ENCODE data around the gene ITK.
"Not testable (repeated sequence)": the region's sequence is repeated elsewhere in the genome, so short reads cannot be mapped to it uniquely, and the experiment has no call there.

ITK gene

DNA sequence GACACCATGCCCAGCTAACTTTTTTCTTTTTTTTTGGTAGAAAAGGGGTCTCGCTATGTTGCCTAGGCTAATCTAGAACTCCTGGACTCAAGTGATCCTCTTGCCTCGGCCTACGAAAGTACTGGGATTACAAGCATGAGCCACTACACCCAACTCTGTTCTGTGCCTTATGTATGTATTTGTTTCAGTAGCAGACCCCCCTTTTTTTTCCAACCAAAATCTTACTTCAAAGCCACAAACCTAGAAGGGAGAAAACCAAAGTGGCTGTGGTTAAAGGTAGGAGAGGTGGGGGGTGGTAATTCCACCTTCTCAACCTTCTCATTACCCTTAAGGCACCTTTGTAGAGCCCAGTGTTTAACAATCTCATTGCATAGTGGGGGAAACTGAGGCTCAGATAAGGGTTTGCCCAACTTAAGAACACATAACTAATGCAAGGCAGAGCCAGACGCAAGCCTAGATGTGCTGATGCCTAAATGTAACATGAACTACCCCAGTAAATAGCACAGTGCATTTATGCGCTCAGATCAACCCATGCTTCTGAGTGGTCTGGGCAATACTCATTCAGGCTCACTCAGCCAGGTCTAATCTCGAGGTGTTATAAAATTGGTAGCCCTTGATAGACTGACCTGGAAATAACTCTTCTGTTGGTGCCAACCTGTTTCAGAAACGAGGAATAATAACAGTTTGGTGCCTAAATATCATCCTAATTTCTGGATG is 33.0 kb downstream of the ITK start:
- DNase-seq, result no peak

DNA sequence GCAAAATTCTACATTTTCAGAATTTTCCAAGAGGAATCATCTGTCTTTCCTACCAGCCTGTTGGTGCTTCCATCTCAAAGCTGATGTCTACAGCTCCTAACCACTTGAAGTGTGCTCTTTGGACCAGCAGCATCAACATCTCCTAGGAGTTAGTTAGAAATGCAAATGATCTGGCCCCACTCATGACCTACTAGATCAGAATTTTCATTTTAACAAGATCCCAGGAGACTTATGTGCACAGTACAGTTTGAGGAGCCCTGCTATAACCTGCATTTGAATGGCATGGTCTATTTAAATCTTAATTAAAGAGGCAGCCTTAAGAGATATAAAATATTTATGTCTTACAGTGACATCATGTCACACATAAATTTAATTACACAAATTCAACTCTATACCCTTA is 33.8 kb downstream of the ITK start:
- DNase-seq, result no peak

DNA sequence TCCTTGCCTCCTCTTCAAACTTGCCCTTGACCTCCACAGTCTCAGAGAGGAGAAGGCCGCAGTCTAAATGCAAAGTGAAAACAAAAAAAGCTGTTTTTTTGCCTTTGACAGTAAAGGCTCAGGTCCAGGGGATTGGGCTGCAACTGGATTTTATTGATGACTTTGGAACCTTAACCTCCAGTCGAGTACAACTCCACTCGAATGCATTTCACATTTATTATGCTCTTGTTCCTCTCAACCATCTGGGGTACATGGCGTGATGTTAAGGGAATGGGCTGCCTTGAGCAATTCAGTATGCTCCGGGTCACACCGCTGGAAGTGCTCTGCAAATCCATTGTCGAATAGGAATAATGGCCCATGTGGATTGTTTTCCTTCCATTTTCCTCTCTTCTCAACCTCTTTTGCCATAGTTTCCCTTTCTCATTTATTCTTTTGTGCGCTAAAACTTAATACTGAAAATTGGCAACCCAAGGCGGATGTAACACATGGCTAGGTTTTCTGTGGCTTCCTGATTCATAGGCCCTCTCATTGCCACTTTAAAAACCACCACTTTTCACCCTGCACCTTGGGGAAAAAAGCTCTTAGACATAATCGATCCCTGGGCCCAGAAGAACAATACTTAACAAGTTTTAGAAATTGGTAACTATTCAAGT is 34.3 kb downstream of the ITK start:
- DNase-seq, result no peak

DNA sequence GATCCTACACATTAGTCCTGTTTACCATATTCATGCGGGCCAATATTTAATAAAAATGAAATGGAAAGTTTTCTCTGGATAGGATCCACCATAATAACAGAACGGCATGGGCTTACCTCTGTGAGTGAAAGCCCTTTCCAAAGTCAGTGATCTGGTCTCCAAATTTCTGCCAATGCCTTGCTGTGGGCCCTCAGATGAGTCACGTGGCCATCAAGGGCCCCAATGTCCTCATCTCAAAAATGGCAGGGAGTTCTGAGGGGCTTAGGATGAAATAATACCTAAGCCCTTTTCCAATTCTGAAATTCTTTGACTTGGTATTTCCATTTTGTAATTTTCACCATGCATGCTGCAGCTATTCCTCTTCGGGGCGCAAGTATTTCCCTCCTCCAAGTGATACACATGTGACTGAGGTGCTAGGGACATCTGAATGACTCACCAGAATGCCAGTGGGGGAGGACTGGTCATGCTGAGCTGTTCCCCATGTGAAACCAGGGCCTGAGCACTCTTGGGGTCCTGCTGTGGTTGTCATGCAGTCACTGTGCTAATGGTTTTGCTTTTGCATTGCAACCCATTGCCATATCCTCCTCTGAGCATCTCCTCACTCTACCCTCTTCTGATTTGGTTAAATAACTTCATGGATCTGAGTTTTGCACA is 35.0 kb downstream of the ITK start:
- no peak for DNase-seq

DNA sequence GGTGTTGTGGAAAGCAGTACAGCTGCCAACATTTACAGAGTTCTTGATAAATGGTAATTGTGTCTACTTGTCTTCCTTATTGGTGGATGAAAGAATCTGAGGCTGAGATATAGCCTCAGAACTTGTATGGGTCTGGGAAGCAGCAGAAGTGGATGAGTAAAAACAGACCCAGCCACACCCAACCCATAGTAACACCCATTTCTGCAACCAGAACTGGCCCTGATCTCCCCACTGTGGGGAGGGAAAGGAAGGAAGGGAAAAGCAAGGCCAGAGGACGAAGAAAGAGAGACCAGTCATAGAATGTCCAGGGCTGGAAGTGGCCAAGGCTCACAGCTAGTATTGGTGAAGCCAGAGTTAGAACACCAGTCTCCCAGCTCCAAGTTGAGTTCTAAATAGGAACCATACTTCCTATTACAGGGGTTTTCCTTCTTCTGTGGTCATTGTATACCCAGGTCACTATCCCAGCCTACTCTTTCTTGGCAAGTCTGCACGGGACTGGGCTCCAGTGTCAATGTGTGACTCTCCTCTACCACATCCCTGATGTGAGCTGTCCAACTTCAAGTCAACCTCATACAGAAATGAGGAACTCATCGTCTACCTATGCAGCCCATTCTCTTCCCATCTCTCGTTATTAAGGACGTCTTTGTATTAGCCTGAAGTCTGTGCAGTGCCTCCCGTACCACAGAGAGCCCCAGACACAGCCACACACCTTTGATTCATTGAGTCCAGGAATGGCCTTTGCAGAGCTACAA is 35.9 kb downstream of the ITK start:
- no peak for DNase-seq

DNA sequence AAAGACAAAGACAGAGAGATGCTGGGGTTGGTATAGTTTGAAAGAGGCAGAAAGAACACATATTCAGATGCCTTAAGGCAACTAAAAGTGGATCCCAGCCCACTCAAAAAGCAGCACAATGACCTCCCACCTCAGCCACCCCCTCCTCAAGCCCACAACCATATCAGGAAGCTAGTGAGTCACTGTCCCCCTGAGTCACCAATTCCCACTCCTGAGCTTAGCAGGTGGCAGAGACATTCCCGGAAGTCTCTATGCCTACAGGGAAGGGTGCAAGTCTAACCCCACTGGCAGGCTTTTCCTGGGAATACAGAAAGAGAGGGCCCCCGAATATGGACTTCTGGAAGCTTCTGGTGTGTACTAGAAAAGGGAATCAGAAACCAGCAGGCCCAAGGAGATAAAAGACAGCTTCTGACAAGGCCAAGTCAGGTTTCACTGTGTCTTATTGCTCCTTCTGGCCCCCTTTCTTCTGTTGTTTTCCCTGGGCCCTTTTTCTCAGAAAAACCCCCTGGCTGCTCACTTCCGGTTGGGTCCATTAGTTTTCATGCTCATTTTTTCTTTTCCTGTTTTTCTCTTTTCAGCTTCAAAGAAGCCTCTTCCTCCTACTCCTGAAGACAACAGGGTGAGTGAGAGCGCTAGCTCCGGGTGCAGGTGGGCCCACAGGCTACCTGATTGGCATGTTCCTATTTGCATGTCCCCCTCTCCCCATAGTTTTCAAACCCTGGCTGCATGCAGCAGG is 36.8 kb downstream of the ITK start:
- DNase-seq, result no peak

DNA sequence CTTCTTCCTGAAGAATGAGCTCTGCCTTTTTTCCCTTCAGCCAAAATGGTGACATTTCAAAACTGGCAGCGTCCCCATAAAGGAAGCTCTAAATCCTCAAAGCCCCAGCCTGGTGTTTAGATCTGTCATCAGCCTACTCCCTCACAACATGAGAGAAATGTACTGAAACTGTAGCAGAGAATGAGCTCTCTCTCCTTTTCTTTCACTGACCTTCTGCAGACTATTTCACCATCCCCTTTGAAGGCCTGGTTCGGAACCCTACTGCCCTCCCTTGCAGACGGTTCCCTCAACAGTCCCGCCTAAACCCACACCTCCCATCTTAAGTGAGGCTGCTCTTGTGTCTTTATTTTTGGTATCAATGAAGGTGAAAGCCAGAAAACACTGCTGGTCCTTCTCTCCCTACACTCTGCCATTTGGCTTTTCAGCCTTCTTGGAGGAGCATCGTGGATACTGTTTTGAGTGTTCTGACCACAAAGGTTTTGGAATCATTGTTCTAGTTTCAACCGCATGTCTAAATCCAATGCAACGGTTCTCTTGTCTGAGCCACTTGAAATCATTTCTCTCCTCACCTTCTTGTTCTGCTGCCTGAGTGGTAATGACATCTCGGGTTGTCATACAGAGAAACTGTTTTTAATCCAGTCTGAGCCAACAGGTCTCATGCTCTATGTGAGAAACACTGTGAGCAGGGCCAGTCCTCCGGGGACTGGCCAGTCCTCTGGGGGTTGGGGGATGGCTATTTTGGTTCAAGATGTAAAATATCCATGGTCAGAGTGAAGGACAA is 39.0 kb downstream of the ITK start:
- no peak for DNase-seq

DNA sequence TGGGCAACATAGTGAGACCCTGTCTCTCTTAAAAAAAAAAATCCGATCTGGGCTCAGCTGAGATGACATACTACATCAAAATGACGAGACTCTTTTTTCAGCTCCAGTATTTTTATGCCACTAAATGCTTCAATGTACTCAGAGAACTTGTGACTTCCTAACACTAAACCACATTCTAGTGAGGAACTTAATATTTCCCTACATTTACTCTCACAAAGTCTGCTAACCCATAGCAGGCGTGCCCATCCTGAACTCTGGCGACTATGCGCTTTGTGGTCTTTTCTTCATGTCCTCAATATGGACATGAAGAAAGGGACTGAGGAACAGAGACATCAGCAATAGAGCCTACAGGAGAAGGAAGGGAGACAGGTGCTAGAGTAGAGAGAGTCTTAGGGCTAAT is 41.3 kb downstream of the ITK start:
- DNase-seq, result no peak

DNA sequence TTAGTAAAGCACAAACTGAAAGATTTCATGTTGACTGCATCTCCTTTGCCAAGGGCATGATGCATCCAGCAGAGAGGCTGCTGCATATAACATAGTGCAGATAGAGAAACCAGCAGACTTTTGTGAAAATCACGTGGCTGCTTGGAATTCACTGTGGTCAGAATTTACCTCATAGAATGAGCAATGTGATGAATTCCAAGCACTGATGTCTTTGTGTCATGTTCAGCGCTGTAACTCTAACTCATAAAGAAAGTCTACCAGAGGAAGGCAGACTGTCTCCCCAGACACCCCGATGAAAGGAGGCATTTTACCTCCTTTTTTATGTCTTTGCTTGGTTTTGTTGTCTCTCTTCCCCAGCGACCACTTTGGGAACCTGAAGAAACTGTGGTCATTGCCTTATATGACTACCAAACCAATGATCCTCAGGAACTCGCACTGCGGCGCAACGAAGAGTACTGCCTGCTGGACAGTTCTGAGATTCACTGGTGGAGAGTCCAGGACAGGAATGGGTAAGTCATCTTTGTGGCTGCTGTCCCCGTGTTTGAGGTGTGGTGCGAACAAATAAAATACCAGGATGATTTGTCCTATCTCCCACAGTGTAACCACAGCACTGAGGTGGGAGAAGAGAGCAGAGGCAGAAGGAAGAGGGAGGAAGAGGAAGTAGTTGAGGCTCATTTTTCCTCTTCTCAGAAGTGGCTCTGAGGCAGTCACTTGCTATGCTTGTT is 42.0 kb downstream of the ITK start:
- DNase-seq, result no peak

DNA sequence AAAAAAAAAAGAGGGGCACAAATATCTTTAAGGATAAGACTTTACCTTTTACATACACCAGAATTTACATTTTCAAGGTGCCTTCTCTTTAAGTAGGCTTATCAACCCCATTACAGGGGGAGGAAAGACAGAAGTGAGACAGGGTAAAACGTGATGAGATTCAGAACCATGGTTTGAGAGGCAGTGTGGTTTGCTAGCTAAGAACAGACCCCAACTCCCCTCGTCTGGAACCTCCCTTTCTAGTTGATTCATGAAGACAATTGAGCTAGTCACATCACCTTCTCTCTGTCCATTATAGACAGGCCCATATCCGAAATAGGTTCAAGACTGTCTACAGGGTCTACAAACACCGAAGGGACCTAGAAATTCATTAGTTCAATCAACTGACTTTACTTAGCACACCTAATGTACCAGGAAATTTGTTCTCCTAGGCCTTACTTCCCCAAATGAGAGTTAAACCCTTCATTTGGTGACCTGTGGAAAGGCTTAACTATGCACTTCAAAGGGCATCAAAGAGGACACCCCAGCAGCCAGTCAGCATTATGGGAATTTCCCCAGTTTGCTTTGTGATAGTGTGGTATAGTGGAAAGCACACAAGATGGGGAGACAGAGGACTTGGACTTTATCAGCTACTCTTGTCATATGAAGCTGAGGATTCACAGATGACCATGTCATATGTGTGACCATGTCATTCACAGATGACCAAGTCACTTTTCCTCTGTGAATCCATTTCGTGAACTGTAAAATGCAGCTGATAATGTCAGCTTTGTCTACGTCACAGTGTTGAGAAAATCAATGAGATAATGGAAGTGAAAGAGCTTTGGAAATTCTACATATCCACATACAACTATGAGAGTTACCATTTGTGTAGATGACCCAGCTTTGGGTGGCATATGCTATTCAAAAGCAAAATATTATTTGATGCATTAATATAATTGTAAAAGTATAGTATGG is 45.1 kb downstream of the ITK start:
- no peak for DNase-seq

DNA sequence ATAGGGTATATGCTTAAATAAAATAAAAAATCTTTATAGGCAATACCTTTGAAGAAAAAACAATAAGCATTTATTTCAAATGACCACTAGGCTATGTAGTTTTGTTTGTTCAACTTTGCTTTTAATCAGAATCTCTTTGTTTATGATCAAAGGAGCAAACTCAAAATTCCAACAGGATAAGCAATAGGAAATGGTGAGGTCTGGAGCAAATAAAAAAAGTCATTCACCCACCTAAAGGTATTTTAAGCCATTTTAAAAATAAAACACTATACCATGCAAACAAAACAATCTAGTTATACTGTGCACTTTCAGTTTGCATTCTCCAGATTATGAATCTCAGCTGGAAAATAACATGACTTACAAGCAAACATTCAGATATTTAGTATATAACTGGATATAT is 50.0 kb downstream of the ITK start:
- no peak for DNase-seq

DNA sequence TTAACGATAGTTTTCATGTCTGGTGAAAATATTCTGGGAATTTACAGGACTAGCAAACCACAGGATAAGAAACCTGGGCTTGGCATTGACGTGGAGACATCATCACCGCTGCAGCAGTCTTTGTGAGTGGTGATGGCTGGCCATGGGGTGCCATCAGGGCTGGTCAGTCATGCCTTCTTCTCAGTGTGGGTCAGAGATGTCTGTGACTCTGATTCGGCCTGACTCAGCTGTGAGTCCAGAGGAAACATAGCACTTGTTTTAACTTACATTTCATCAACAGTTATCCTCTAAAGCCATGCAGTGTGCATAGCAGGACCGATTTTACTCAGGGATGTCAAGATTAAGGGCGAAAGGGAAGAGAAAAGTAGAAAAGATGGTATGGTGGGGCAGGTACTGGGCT is 52.1 kb downstream of the ITK start:
- DNase-seq, result no peak

DNA sequence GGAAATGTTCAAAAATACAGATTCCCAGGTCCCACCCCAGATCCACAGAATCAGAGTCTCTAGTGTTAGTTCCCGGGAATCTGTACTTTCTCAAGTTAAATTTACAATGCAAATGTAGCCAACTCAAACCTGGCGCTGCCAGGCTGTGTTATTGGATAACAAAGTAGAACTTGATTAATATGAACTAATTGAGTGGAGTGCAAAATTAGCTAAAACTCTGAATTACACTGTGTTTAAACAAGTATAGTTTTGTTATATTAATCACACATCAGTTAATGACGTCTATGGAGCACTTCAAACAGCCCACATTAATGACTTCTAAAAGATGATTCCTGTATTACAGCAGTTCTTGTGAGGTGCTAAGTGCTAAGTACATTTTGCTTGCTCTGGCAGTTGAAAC is 52.9 kb downstream of the ITK start:
- DNase-seq, result no peak

DNA sequence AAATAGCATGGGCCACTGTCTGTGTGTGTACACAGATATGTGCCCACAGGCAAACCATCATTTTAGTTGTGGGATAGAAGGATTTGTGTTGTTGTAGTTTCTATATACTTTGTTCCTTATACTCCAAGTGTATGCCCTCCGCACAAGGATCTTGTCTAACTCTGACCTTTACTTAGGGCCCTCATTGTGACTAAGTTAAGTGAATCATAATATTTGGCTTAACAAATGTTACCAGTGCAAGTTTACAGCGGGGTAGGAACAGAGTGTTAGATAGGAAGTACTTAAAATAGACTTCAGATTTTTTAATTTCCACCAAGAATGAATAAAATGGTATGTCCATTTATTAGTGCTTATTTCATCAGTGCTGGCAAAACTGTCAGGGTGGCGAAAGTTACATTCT is 55.8 kb downstream of the ITK start:
- no peak for DNase-seq

DNA sequence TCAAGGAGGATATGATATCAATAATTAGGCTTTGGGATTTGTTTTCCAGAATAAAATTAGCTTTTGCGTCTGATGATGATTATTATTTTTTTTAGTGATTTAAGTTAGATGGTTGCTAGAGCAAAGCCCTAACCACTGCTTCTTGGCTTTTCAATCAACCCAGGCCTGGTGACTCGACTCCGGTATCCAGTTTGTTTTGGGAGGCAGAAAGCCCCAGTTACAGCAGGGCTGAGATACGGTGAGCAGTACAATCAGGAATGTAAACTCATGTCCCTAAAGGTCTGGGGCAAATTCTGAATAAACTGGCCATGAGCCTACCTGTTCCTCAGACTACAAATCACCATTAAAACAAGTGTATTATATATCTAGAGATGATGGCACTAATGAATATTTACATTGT is 60.8 kb downstream of the ITK start:
- DNase-seq, result no peak

DNA sequence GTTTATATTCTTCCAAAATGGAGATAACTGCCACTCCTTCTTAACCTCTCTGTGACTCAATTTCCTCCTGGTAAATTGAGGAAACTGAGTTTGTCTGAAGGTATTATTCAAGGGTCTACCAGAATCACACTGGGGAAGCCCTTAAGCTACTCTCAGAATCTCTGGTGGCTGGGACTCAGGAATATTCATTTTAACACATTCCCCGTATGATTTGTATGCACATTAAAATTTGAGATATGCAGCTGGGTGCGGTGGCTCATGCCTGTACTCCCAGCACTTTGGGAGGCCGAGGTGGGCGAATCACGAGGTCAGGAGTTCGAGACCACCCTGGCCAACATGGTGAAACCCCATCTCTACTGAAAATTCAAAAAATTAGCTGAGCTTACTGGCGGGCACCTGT is 64.1 kb downstream of the ITK start:
- DNase-seq, result not testable (repeated sequence)

DNA sequence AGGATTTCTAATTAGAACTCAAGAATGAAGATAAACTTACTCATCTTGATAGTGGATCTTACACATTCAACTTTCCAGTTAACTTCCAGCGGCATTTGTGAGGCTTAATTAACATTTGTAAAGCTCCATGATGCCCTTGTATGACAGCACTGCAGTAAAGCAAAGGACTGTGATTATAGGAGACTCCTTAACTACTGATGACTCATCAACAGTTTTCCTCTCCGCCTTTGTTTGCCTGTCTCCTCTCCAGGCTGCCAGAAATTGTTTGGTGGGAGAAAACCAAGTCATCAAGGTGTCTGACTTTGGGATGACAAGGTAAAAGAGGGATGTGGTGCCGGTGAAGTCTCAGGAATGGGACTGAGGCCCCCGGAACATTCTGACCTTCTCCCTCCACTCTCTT is 64.8 kb downstream of the ITK start:
- peak; percentile 47 for DNase-seq

DNA sequence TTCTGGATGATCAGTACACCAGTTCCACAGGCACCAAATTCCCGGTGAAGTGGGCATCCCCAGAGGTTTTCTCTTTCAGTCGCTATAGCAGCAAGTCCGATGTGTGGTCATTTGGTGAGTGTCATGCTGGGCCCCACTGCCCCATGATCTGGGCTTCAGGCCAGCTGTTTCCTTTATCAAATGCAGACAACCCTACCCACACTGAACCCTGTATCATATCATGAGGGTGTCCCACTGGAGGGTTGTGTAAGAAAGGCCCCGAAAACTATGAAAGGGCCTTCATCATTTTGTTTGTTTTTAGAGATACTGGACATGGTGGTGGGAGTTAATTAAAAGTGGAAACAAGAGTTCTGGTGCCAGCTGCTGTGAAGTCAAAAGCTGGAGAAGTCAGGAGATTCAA is 65.2 kb downstream of the ITK start:
- peak; percentile 23 for DNase-seq

DNA sequence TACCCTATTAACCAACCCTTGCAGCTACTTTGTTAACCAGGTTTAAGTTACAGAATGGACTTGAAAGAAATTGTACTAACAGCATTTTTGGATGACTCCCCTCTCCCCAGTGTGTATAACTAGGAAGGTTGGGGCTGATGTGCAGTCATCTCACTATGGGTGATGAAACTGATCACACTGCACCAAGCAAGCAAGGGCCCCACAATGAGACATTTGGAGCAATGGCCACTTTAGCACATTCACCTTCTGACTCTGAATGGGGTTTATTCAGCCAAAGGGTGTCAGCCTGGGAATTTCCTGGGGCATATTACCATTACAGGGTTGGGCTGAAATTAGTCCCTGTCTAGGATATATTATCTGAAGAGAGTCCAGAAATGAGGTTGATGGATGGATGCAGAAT is 66.6 kb downstream of the ITK start:
- no peak for DNase-seq

DNA sequence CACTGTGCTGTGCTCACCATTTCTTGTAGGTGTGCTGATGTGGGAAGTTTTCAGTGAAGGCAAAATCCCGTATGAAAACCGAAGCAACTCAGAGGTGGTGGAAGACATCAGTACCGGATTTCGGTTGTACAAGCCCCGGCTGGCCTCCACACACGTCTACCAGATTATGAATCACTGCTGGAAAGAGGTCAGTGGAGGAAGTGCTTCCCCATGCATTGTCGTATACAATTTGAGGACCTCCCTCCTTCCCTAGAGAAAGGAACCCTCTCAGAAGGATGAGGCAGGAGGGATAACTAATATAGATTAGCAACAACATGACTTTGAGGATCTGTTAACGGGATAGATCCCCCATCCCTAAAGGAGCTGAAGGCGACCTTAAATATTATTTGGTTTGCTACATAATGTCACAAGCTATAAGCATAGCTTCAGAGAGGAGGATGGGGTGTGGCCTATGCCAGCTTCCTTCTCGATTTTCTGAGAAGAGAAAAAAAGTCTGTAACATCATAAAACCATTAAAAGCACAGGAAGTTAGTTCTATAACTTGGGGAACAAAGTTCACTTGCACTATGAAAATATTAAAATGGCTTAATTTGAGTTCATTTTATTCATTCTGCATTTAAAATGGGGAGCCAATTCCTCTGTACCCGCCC is 68.3 kb downstream of the ITK start:
- DNase-seq, result no peak
